GM18868 (cell line): ENCODE measurements around the gene SLC16A3.
"Not testable (repeated sequence)": the region's sequence is repeated elsewhere in the genome, so short reads cannot be mapped to it uniquely, and the experiment has no call there.

Experiments
- ATAC-seq: cut with Tn5 transposase; IDR thresholded peaks from one replicate; pipeline ENCODE4 v1.9.1; 2021; ENCODE audit warnings: mild to moderate bottlenecking, moderate library complexity; ENCODE audit not compliant: unreplicated experiment

Gene SLC16A3

DNA sequence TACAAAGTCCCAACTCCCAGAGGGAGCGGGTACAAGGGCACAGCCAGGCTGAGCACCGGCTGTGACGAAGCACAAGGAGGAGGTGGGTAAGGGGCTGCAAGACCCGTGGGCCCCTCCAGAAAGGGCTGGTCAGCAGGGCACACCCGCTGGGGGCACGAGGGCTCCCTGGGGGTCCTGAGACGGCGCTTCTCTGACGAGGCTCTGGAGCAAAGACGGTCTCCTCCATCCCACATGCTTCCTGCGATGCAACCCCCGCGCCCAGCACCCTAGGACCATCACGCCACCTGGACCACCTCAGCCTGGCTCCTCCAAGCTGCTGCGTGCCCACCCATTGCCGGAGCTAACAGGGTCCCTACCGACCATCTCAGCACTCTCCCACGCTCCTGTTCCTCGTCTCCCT is 24.9 kb upstream of the SLC16A3 start:
- no peak for ATAC-seq

DNA sequence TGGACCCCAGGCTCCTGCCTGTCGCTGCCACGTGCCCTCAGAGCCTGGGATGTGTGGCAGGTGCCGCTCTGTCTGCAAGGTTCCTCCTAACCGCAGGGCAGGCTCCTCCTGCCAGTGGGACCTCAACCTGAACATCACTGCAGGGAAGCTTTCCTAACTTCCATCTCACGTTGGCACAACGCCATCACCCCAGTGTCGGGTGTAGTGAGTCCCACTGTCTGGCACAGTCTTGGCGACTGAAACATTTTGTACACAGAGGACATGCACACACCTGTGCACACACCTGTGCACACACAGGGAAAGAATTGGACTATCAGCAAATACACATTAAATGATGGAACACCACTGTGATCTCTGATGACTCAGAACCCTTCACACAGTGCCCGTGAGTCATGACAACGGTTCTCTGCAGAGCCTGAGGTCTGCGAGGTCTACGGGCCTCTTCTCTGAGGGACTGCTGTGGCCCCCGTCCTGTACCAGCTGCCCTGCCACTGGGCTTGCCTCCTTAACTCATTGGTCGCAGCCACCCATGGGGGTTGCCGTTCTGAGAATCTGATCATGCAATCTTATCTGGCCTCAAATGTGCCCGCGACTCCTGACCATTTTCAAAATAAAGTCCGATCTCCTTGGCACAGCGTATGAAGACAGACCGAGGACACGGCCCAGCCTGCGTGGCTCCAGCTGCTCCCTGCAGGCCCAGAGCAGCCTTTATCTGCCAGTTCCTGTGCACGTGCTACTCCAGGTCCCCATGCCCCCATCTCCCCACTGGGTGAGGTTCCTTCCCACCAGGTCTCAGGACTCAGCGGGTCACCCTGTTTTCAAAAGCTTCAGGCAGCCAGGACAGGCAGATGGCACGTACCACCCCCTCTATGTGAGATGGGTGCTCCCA is 23.8 kb upstream of the SLC16A3 start:
- ATAC-seq, result no peak

DNA sequence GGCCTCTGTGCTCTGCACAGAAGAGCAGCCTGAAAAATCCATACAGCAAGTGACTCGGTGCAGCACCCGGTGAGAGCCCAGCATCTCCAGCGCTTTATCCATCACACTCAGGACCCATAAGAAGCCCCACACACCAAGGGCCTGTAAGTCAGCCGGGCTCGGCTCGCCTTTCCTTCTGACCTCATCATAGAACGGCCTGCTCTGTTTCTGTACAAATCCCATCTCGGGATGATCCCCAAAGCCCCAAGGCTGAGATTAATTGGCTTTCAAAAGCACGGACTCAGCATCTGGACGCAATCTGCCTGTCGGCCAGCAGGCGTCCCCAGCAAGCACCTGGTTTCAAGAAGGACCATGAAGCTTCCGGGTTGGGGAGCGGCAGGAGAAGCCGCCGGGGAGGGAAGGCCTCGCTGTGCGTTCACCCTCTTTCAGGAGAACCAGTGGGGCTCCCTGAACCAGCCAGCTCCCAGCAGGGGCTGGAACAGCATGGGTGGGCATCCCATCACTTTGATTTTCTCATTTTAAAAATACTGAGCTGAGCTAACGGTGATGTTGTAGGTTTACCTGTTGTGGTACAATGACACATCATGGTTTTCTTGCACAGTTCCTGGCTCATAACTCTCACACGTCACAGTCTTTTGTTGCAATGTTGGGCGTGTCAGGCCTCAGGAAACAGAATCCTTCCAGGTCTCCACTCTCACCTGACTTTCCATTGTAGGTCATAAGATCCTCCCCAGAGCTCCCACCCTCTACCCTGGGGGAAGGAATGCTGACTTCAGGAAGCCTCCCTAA is 22.9 kb upstream of the SLC16A3 start:
- ATAC-seq, result no peak

DNA sequence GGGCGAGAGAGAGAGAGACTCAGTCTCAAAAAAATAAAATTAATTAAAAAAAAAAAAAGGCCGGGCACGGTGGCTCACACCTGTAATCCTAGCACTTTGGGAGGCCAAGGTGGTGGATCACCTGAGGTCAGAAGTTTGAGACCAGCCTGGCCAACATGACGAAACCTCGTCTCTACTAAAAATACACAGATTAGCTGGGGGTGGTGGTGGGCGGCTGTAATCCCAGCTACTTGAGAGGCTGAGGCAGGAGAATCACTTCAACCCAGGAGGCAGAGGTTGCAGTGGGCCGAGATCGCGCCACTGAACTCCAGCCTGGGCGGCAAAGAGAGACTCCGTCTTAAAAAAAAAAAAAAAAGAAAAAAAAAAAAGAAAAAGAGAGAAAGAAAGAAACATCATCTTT is 18.2 kb upstream of the SLC16A3 start:
- not testable (repeated sequence) for ATAC-seq

GRCh38 chr17:82212331-82213250 is 16.3 kb upstream of the SLC16A3 start, which contains the start of gene CCDC57:
TSS of gene CCDC57 (minus strand) at chr17:82212842. CDS start at chr17:82201944, 10,898 bp downstream.
- peak; percentile 74 for ATAC-seq

- no peak for ATAC-seq
These were observed 15.4 kb upstream of the SLC16A3 start for GRCh38 chr17:82213251-82214011.

- ATAC-seq, result no peak
These were observed 14.7 kb upstream of the SLC16A3 start for GRCh38 chr17:82214012-82214628.

DNA sequence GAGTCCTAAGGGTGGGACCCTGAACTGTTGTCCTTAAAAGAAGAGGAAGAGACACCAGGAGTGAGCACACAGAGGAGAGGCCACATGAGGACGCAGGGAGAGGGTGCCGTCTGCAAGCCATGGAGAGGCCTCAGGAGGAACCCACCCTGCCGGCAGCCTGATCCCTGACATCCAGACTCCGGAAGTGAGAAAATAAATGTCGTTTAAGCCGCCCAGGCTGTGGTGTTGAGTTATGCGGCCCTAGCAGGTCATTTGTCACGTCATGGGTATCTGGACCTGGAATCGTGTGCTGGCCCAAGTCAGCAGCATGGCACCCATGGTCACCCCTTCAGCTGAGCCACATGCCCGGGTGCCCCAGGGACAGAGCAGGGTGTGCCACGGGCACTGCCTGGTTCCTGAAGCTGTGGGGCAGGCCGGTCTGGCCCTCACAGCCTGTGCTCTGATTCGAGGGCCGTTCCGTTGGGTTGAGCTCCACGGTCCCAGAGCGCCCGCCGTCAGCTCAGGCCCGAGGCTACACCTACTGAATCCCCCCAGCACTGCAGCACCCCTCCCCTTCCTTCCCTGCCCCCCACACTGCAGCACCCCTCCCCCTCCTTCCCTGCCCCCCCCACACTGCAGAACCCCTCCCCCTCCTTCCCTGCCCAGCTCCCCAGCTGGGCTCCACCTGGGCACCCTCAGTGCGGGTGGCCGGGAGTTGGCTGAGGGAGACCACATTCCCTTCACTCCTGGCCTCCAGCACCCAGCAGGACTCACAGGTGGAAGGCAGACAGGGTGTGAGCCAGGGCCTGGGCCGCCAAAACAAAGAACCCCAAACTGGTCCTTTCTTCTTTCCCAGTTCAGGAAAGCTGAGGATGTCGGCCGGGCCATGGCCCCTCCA is 13.5 kb upstream of the SLC16A3 start:
- no peak for ATAC-seq

DNA sequence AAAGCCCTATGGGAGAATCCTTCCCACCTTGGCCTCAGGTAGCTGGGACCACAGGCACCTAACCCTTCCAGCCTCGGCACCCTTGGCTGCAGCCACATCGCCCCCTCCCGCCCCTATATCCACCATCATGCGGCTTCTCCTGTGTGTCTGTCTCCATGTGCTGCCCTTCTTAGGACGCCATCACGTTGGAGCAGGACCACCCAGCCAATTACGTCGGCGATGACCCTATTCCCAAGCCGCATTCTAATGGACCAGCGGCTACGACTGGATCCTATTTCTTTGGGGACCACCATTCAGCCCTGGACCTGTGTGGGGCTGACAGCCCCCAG is 12.9 kb upstream of the SLC16A3 start:
- ATAC-seq, result no peak

GRCh38 chr17:82216301-82217119 is 12.3 kb upstream of the SLC16A3 start:
- ATAC-seq, result peak; percentile 54

GRCh38 chr17:82217120-82217529 is 11.7 kb upstream of the SLC16A3 start:
- ATAC-seq, result no peak

- no peak for ATAC-seq
These were observed 11.2 kb upstream of the SLC16A3 start for GRCh38 chr17:82217530-82218204.

- no peak for ATAC-seq
These were observed 10.3 kb upstream of the SLC16A3 start for GRCh38 chr17:82218349-82219075.

DNA sequence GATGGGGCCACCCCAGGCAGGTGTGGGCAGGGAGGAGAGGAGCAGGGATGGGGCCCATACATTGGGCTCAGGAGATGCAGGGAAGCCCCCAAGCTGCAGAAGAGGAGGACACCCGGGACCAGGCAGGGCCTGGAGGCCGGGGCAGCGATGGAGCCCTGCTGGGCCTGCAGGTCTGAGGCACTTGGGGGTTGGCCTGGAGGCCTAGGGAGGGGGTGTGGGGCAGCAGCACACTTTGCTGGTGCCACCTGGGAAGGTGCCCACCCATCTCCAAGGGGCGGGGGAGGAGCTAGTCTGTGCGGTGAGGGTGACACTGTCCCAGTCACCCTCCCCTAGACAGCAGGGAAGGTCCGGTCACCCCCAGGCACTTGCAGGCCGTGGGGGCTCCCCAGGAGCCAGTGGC is 9.8 kb upstream of the SLC16A3 start:
- no peak for ATAC-seq

- ATAC-seq, result no peak
These were observed 8.8 kb upstream of the SLC16A3 start for GRCh38 chr17:82219753-82220709.
